HepG2 (cell line): ENCODE measurements around the gene CITED2. TPM values are rescaled to one million over a fixed set of nuclear protein-coding genes. Genes with fewer than 3 reads are reported as not detected.

Source experiments
- ATAC-seq: fragments of 200-7000 bp; cut with Tn5 transposase; 3 replicates; pipeline ENCODE4 v1.9.1; 2020; ENCODE audit warnings: mild to moderate bottlenecking, moderate library complexity
- BruUV-seq: library from RNA; stranded (reverse); fragments of 400-500 nt; replicated peaks from 2 replicates; lab custom pipeline; 2021; lab: Mats Ljungman, UMichigan
- CTCF ChIA-PET: fragments of 300-600 bp; formaldehyde crosslinking; extraction: SDS; loops from one replicate; lab custom pipeline; 2021; ENCODE audit warnings: low total read pairs, inconsistent platforms, low intra/inter-chr PET ratio; lab: Yijun Ruan, JAX
- POLR2A ChIA-PET: fragments of 350-600 bp; sonication (Branson Sonifier 250); formaldehyde crosslinking; loops from one replicate; lab custom pipeline; 2020; ENCODE audit warnings: antibody characterized with exemption, inconsistent platforms; lab: Yijun Ruan, JAX
- DNase-seq: peaks from one replicate; pipeline ENCODE4 v3.0.0-alpha.2; 2015; ENCODE audit warnings: low spot score
- FAIRE-seq: peaks from 3 replicates; lab custom pipeline; 2011; peaks lifted over from hg19 to GRCh38; lab: Jason Lieb, UNC
- H2AFZ ChIP-seq: one replicate; pipeline ENCODE4 v1.6.1; 2011; ENCODE audit warnings: low read length, inconsistent platforms
- H3K27ac ChIP-seq: fragments of 300-600 bp; 3 replicates; pipeline ENCODE4 v1.8.0; 2011; ENCODE audit warnings: mixed run types, mild to moderate bottlenecking, mixed read lengths, low read length, inconsistent platforms; ENCODE audit not compliant: insufficient read depth; ENCODE audit errors: extremely low read length
- H3K27me3 ChIP-seq, 2 experiments: fragments of 200-600 bp in 1 of 2; 2 replicates in 1 of 2; 3 replicates in 1 of 2; pipeline versions ENCODE4 v1.6.0 to v1.8.0; 2011; ENCODE audit warnings: low read length in 2 of 2, mild to moderate bottlenecking in 2 of 2, moderate library complexity in 2 of 2, inconsistent platforms in 1 of 2; ENCODE audit not compliant: insufficient read depth in 2 of 2, control insufficient read depth in 1 of 2
- H3K36me3 ChIP-seq, 2 experiments: fragments of 200-600 bp in 1 of 2; replicated peaks in 1 of 2; 2 replicates in 1 of 2; 3 replicates in 1 of 2; pipeline versions ENCODE4 v1.5.1 to v1.8.0; 2011; ENCODE audit warnings: low read length in 2 of 2, inconsistent platforms in 1 of 2; ENCODE audit not compliant: insufficient read depth in 2 of 2, control insufficient read depth in 1 of 2
- H3K4me1 ChIP-seq: 2 replicates; pipeline ENCODE4 v1.5.1; 2012; ENCODE audit warnings: low read length, inconsistent platforms; ENCODE audit not compliant: insufficient read depth
- H3K4me2 ChIP-seq: 2 replicates; pipeline ENCODE4 v1.6.0; 2011; ENCODE audit warnings: low read depth, low read length, inconsistent platforms
- H3K4me3 ChIP-seq, 3 experiments: fragments of 200-600 bp in 1 of 3; sonication (generic), shearing (Covaris generic) in 1 of 3; replicated peaks in 1 of 3; 2 replicates each; pipeline ENCODE4 v1.5.1; 2011 to 2016; ENCODE audit warnings: low read length in 3 of 3, inconsistent platforms in 2 of 3, low read depth in 2 of 3, mild to moderate bottlenecking in 2 of 3, control low read depth in 1 of 3, mixed read lengths in 1 of 3; ENCODE audit not compliant: insufficient read depth in 1 of 3
- H3K79me2 ChIP-seq: one replicate; pipeline ENCODE4 v1.6.1; 2011; ENCODE audit warnings: low read length, inconsistent platforms; ENCODE audit not compliant: insufficient read depth
- H3K9ac ChIP-seq: 2 replicates; pipeline ENCODE4 v1.6.0; 2011; ENCODE audit warnings: mild to moderate bottlenecking, low read depth, low read length, inconsistent platforms; ENCODE audit not compliant: insufficient read depth
- H3K9me3 ChIP-seq: 2 replicates; pipeline ENCODE4 v1.5.1; 2012; ENCODE audit warnings: mild to moderate bottlenecking, low read length
- H4K20me1 ChIP-seq: 2 replicates; pipeline ENCODE4 v1.6.0; 2011; ENCODE audit warnings: inconsistent platforms, mild to moderate bottlenecking, low read length, moderate library complexity; ENCODE audit not compliant: insufficient read depth
- AGO2 ChIP-seq: fragments of 200-400 bp; formaldehyde crosslinking; optimal IDR thresholded peaks from 2 replicates; pipeline ENCODE3; 2017; ENCODE audit warnings: mild to moderate bottlenecking, low read depth, low read length, moderate library complexity
- ARID5B ChIP-seq: IDR thresholded peaks from 2 replicates; pipeline ENCODE4 v1.4.0; 2020; ENCODE audit warnings: mild to moderate bottlenecking, missing genetic modification reagents
- BCL6 ChIP-seq: IDR thresholded peaks from 2 replicates; pipeline ENCODE4 v1.6.1; 2016; ENCODE audit warnings: missing genetic modification reagents, missing compliant biosample characterization
- ELF3 ChIP-seq: IDR thresholded peaks from 2 replicates; pipeline ENCODE4 v1.6.1; 2016; ENCODE audit warnings: missing genetic modification reagents, missing compliant biosample characterization
- HNF4A ChIP-seq: sonication (generic); formaldehyde crosslinking; IDR thresholded peaks from 2 replicates; pipeline ENCODE4 v1.4.0; 2020; ENCODE audit warnings: missing genetic modification reagents
- MAFG ChIP-seq: sonication (generic); formaldehyde crosslinking; IDR thresholded peaks from 2 replicates; pipeline ENCODE4 v1.5.1; 2020; ENCODE audit warnings: mild to moderate bottlenecking, missing genetic modification reagents
- MTA1 ChIP-seq: sonication (generic); formaldehyde crosslinking; IDR thresholded peaks from 2 replicates; pipeline ENCODE4 v1.4.0; 2020; ENCODE audit warnings: missing genetic modification reagents, mild to moderate bottlenecking, borderline replicate concordance
- NR2F6 ChIP-seq, 2 experiments: IDR thresholded peaks; 2 replicates each; pipeline ENCODE4 v1.6.1; 2016; ENCODE audit warnings: antibody characterized with exemption in 1 of 2, mild to moderate bottlenecking in 1 of 2
- RELA ChIP-seq: sonication (generic); formaldehyde crosslinking; IDR thresholded peaks from 2 replicates; pipeline ENCODE4 v1.4.0; 2020; ENCODE audit warnings: missing genetic modification reagents
- SSRP1 ChIP-seq: IDR thresholded peaks from 2 replicates; pipeline ENCODE4 v1.6.1; 2016; ENCODE audit warnings: control low read depth
- TCF7L2 ChIP-seq: IDR thresholded peaks from 2 replicates; pipeline ENCODE4 v1.6.1; 2011; ENCODE audit warnings: mild to moderate bottlenecking, low read depth, low read length, moderate library complexity
- THYN1 ChIP-seq: sonication (generic); formaldehyde crosslinking; IDR thresholded peaks from 2 replicates; pipeline ENCODE4 v1.8.1; 2023; ENCODE audit warnings: low read depth, mild to moderate bottlenecking, moderate library complexity, missing genetic modification reagents, borderline replicate concordance
- ZNF350 ChIP-seq: sonication (generic); formaldehyde crosslinking; IDR thresholded peaks from 2 replicates; pipeline ENCODE4 v1.4.0; 2020; ENCODE audit warnings: mild to moderate bottlenecking, low read depth, missing genetic modification reagents, borderline replicate concordance
- ZNF615 ChIP-seq: sonication (generic); formaldehyde crosslinking; IDR thresholded peaks from 2 replicates; pipeline ENCODE4 v1.5.0; 2020; ENCODE audit warnings: mild to moderate bottlenecking, missing genetic modification reagents, borderline replicate concordance
- WGBS: methylation state at CpG from one replicate; pipeline ENCODE4 v1.1.6; 2017; ENCODE audit warnings: low lambda C conversion rate; 5-methylcytosine and 5-hydroxymethylcytosine counted together
- in situ Hi-C: cut with HindIII; loops from 2 replicates; pipeline ENCODE4 v1.10.0; 2017; ENCODE audit warnings: low pct_unique_long_range_greater_than_20kb; ENCODE audit not compliant: extremely low pct_ligation_motif_present
- intact Hi-C: fragments of 100-400 bp; cut with micrococcal nuclease; formaldehyde crosslinking; loops from one replicate; pipeline ENCODE4 v1.10.0; 2022; ENCODE audit not compliant: unreplicated experiment
- polyA plus RNA-seq, 8 experiments: library from polyadenylated mRNA; depleted of rRNA in 3 of 8; stranded (reverse) in 7 of 8; unstranded in 1 of 8; fragments of >200 nt; fragmentation: Illumina TruSeq in 4 of 8; extraction: Trizol in 4 of 8; gene quantifications; 2 replicates each; pipeline versions ENCODE4 v1.2.1 to v1.2.3, GENCODE V29; 2011 to 2016; ENCODE audit warnings: low read depth in 4 of 8, missing spikeins in 1 of 8, mixed read lengths in 1 of 8; ENCODE audit not compliant: insufficient read depth in 1 of 8
- total RNA-seq, 5 experiments: library from RNA; depleted of rRNA; stranded (reverse); fragments of >200 nt; fragmentation: Illumina TruSeq; extraction: Trizol; gene quantifications; 2 replicates each; pipeline ENCODE4 v1.2.3, GENCODE V29; 2016; ENCODE audit warnings: low read depth in 1 of 5

Gene CITED2
- total and polyA plus RNA-seq, 2 of the 13 experiments (the other 11 are each of a cell fraction or from before 2014, with no cell fraction given): 17.6 to 57.2 TPM

- Histone ChIP-seq H3K36me3 (no peaks in the 10 kb centered on the region), H3K4me2 (peak overlapping the region; percentile 22; the same call in 1 of the 2 replicates), H3K4me1 (peaks cover 64% of the 10 kb centered on the region), H3K9me3 (no peaks in the 10 kb centered on the region), H2AFZ (peak overlapping the region; percentile 2), H3K4me3 (no peak overlapping the region), H4K20me1 (no peaks in the 10 kb centered on the region), H3K9ac (no peak overlapping the region), H3K79me2 (no peaks in the 10 kb centered on the region), H3K27ac (no peak overlapping the region), H3K27me3 (no peaks in the 10 kb centered on the region)
- intact Hi-C loops (no loop called here), in situ Hi-C loops (no loop called here)
- 10% methylated on average over 2 of the region's 2 CpGs for WGBS
- ATAC-seq (peak; percentile 60), DNase-seq (no peak), FAIRE-seq (no peak)
- TF ChIP-seq BCL6 (CRISPR knock-in tag): 0 out of 2 replicates have a peak, but pooled peaks have one; percentile 10
- TF ChIP-seq HNF4A (CRISPR knock-in tag): peak; percentile 26; the same call in 1 of the 2 replicates
- TF ChIP-seq SSRP1 (CRISPR knock-in tag): no peak
- ChIA-PET CTCF (no interaction called here), POLR2A (interaction anchor here (0.7 to 1.3 kb wide), 2 partner anchors 15 to 16 kb away, joined by 3 read pairs; no protein-coding TSS in a partner anchor)
- no TSS peak for BruUV-seq
Measured at GRCh38 chr6:139390447-139390846, 16.0 kb upstream of the CITED2 start.

GRCh38 chr6:139388384-139388783, 13.9 kb upstream of the CITED2 start:
- H3K9me3 ChIP-seq: no peaks in the 10 kb centered on the region
- ChIA-PET POLR2A (interaction anchor here (1.1 kb wide), 1 partner anchor 12 kb away, joined by 3 read pairs; no protein-coding TSS in a partner anchor), CTCF (no interaction called here)
- ATAC-seq: peak; percentile 58
- no TSS peak for BruUV-seq
- H3K9ac ChIP-seq: no peak overlapping the region
- peak overlapping the region; percentile 9 for H2AFZ ChIP-seq
- peaks cover 50% of the 10 kb centered on the region for H3K4me1 ChIP-seq
- intact Hi-C loops: no loop called here
- H3K4me3 ChIP-seq: peak overlapping the region in 1 of 3 experiments; percentile 10; a peak in 1 of 6 replicates
- WGBS: 1% methylated on average over 2 of the region's 2 CpGs
- no peak for FAIRE-seq
- no peaks in the 10 kb centered on the region for H3K36me3 ChIP-seq
- peak overlapping the region; percentile 66 for H3K4me2 ChIP-seq
- no peaks in the 10 kb centered on the region for H3K79me2 ChIP-seq
- H3K27me3 ChIP-seq: no peaks in the 10 kb centered on the region
- in situ Hi-C loops: no loop called here
- H3K27ac ChIP-seq: no peak overlapping the region
- no peaks in the 10 kb centered on the region for H4K20me1 ChIP-seq
- no peak for DNase-seq
- TF ChIP-seq ZNF615 (CRISPR knock-in tag) (no peak), MAFG (CRISPR knock-in tag) (no peak), ELF3 (CRISPR knock-in tag) (0 out of 2 replicates have a peak, but pooled peaks have one; percentile 29), TCF7L2 (no peak), RELA (CRISPR knock-in tag) (no peak), ARID5B (peak; percentile 72), THYN1 (CRISPR knock-in tag) (no peak), AGO2 (no peak), MTA1 (CRISPR knock-in tag) (no peak; the same call in 1 of the 2 replicates), ZNF350 (CRISPR knock-in tag) (no peak), NR2F6 (IDR thresholded peaks at IDR 0.05) (no peak), NR2F6 (CRISPR knock-in tag; IDR thresholded peaks at IDR 0.05) (peak; percentile 41; the same call in 1 of the 2 replicates)
